Tibial nerve (tissue), 4 donors: ENCODE measurements around the gene SERINC1. TPM values are rescaled to one million over a fixed set of nuclear protein-coding genes. Genes with fewer than 3 reads are reported as not detected.

Experiments
- DNase-seq, 2 donors: peaks; one replicate each; pipeline ENCODE4 v3.0.0-alpha.2; 2019; ENCODE audit warnings: low spot score in 2 of 2
- H3K27ac ChIP-seq, 4 donors: fragments of 200-600 bp; sonication (generic) in 3 of 4; one replicate each; pipeline ENCODE4 v1.5.1; 2017 to 2019; ENCODE audit warnings: mild to moderate bottlenecking in 1 of 4
- H3K27me3 ChIP-seq, 2 donors: fragments of 200-600 bp; sonication (generic) in 1 of 2; one replicate each; pipeline versions ENCODE4 v1.5.1 to v1.6.0; 2017 to 2019
- H3K36me3 ChIP-seq, 3 donors: fragments of 200-600 bp; sonication (generic); one replicate each; pipeline ENCODE4 v1.5.1; 2018 to 2019
- H3K4me1 ChIP-seq, 4 donors: fragments of 200-600 bp; sonication (generic) in 3 of 4; one replicate each; pipeline ENCODE4 v1.5.1; 2017 to 2019
- H3K4me3 ChIP-seq, 4 donors: fragments of 200-600 bp; sonication (generic) in 3 of 4; one replicate each; pipeline ENCODE4 v1.5.1; 2017 to 2019; ENCODE audit warnings: mild to moderate bottlenecking in 1 of 4, moderate library complexity in 1 of 4
- H3K9me3 ChIP-seq, 4 donors: fragments of 200-600 bp; sonication (generic) in 3 of 4; one replicate each; pipeline ENCODE4 v1.5.1; 2017 to 2019
- CTCF ChIP-seq, 5 experiments: fragments of 200-600 bp in 3 of 5; fragments of 450-650 bp in 2 of 5; sonication (generic) in 3 of 5; IDR thresholded peaks; one replicate each; pipeline ENCODE4 v1.5.1; 2016 to 2019; ENCODE audit warnings: antibody characterized with exemption in 5 of 5, mild to moderate bottlenecking in 3 of 5, moderate library complexity in 2 of 5
- EP300 ChIP-seq, 2 donors: sonication (generic); formaldehyde crosslinking; IDR thresholded peaks; one replicate each; pipeline ENCODE4 v1.6.1; 2017; ENCODE audit warnings: antibody characterized with exemption in 2 of 2, mild to moderate bottlenecking in 1 of 2
- POLR2A ChIP-seq, 2 donors: fragments of 450-650 bp; IDR thresholded peaks; one replicate each; pipeline ENCODE4 v1.6.1; 2017; ENCODE audit warnings: antibody characterized with exemption in 2 of 2, mild to moderate bottlenecking in 2 of 2, moderate library complexity in 2 of 2
- WGBS, 2 donors: methylation state at CpG; one replicate each; pipeline ENCODE4 v1.1.5; 2018; 5-methylcytosine and 5-hydroxymethylcytosine counted together
- total RNA-seq, 4 donors: library from RNA; depleted of rRNA; stranded (reverse); fragments of >200 nt; gene quantifications; one replicate each; pipeline ENCODE4 v1.1.0, GENCODE V29; 2016

The SERINC1 gene
- total RNA-seq, 4 donors from 2014 or later = 167 to 275 (median 248) TPM

GRCh38 chr6:122408702-122409458, 62.7 kb downstream of the SERINC1 start:
- H3K27me3 ChIP-seq = no peaks in the 10 kb centered on the region
- peaks cover 0 to 16% (median 0%) of the 10 kb centered on the region in 3 donors for H3K36me3 ChIP-seq
- H3K27ac ChIP-seq = no peak overlapping the region
- no peak for DNase-seq
- no peak overlapping the region for H3K4me3 ChIP-seq
- H3K4me1 ChIP-seq = peaks cover 0 to 10% (median 0%) of the 10 kb centered on the region in 4 donors
- TF ChIP-seq POLR2A (IDR thresholded peaks at IDR 0.05) = no peak
- no peaks in the 10 kb centered on the region for H3K9me3 ChIP-seq
- 69 to 78% methylated on average over 6 of the region's 6 CpGs for WGBS, 2 donors

GRCh38 chr6:122408240-122408639, 63.4 kb downstream of the SERINC1 start:
- H3K4me1 ChIP-seq = peaks cover 0 to 16% (median 0%) of the 10 kb centered on the region in 4 donors
- TF ChIP-seq EP300 (IDR thresholded peaks at IDR 0.05) (no peak), POLR2A (IDR thresholded peaks at IDR 0.05) (no peak), CTCF (IDR thresholded peaks at IDR 0.05) (no peak)
- H3K4me3 ChIP-seq = no peak overlapping the region
- peaks cover 0 to 11% (median 0%) of the 10 kb centered on the region in 3 donors for H3K36me3 ChIP-seq
- no peaks in the 10 kb centered on the region for H3K9me3 ChIP-seq
- H3K27ac ChIP-seq = no peak overlapping the region
- H3K27me3 ChIP-seq = no peaks in the 10 kb centered on the region
- 90 to 98% methylated on average over 1 of the region's 1 CpG for WGBS, 2 donors
- DNase-seq = no peak

GRCh38 chr6:122407712-122408111, 63.9 kb downstream of the SERINC1 start:
- H3K27ac ChIP-seq = no peak overlapping the region
- peaks cover 0 to 17% (median 0%) of the 10 kb centered on the region in 4 donors for H3K4me1 ChIP-seq
- peaks cover 0 to 5% (median 0%) of the 10 kb centered on the region in 3 donors for H3K36me3 ChIP-seq
- no peak for DNase-seq
- whole genome bisulfite sequencing, 2 donors = 67 to 97% methylated on average over 4 of the region's 4 CpGs
- H3K27me3 ChIP-seq = no peaks in the 10 kb centered on the region
- TF ChIP-seq EP300 (IDR thresholded peaks at IDR 0.05) = no peak
- H3K9me3 ChIP-seq = no peaks in the 10 kb centered on the region
- no peak overlapping the region for H3K4me3 ChIP-seq

- Histone ChIP-seq H3K9me3 (no peaks in the 10 kb centered on the region), H3K27me3 (no peaks in the 10 kb centered on the region), H3K4me3 (no peak overlapping the region), H3K4me1 (peaks cover 0 to 27% (median 4%) of the 10 kb centered on the region in 4 donors), H3K27ac (no peak overlapping the region), H3K36me3 (no peaks in the 10 kb centered on the region)
- WGBS, 2 donors = 94 to 97% methylated on average over 1 of the region's 1 CpG
- DNase-seq = no peak
- TF ChIP-seq POLR2A (IDR thresholded peaks at IDR 0.05) (no peak), CTCF (IDR thresholded peaks at IDR 0.05) (no peak), EP300 (IDR thresholded peaks at IDR 0.05) (no peak)
Measured at GRCh38 chr6:122406187-122406586, 65.4 kb downstream of the SERINC1 start.

GRCh38 chr6:122405417-122405816, 66.2 kb downstream of the SERINC1 start:
- WGBS, 2 donors = 83 to 92% methylated on average over 1 of the region's 1 CpG

More at GRCh38 chr6:122405417-122405816, 66.2 kb downstream of the SERINC1 start:
- H3K4me1 ChIP-seq = peaks cover 0 to 35% (median 11%) of the 10 kb centered on the region in 4 donors
- no peak for TF ChIP-seq CTCF (IDR thresholded peaks at IDR 0.05)
- TF ChIP-seq EP300 (IDR thresholded peaks at IDR 0.05) = no peak
- no peak for TF ChIP-seq POLR2A (IDR thresholded peaks at IDR 0.05)
- no peak overlapping the region for H3K4me3 ChIP-seq
- no peaks in the 10 kb centered on the region for H3K27me3 ChIP-seq
- DNase-seq = no peak
- no peaks in the 10 kb centered on the region for H3K36me3 ChIP-seq
- H3K27ac ChIP-seq = no peak overlapping the region
- no peaks in the 10 kb centered on the region for H3K9me3 ChIP-seq
